Astrocyte (in vitro differentiated cells and primary cell): ENCODE results near the gene LMX1B. TPM values are rescaled to one million over a fixed set of nuclear protein-coding genes. Genes with fewer than 3 reads are reported as not detected.
A peak's percentile ranks its signal among the peaks of the same experiment; 100 is the strongest.

Source experiments
- DNase-seq: peaks from one replicate; pipeline ENCODE4 v3.0.0-alpha.2; 2010; ENCODE audit warnings: low read depth
- FAIRE-seq: peaks from 2 replicates; lab custom pipeline; 2011; peaks lifted over from hg19 to GRCh38; lab: Jason Lieb, UNC
- H2AFZ ChIP-seq: 2 replicates; pipeline ENCODE4 v1.6.0; 2012; ENCODE audit warnings: low read depth, low read length, inconsistent platforms
- H3K27ac ChIP-seq: 2 replicates; pipeline ENCODE4 v1.5.1; 2011; ENCODE audit warnings: low read depth, low read length, inconsistent platforms
- H3K27me3 ChIP-seq: 2 replicates; pipeline ENCODE4 v1.6.0; 2011; ENCODE audit warnings: low read length, inconsistent platforms; ENCODE audit not compliant: insufficient read depth
- H3K36me3 ChIP-seq: 2 replicates; pipeline ENCODE4 v1.5.1; 2011; ENCODE audit warnings: low read length, inconsistent platforms; ENCODE audit not compliant: insufficient read depth
- H3K4me1 ChIP-seq: 2 replicates; pipeline ENCODE4 v1.5.1; 2011; ENCODE audit warnings: low read length, inconsistent platforms; ENCODE audit not compliant: insufficient read depth
- H3K4me2 ChIP-seq: 2 replicates; pipeline ENCODE4 v1.6.0; 2012; ENCODE audit warnings: low read length, inconsistent platforms
- H3K4me3 ChIP-seq: 2 replicates; pipeline ENCODE4 v1.5.1; 2011; ENCODE audit warnings: low read depth, mild to moderate bottlenecking, low read length, inconsistent platforms; ENCODE audit not compliant: insufficient read depth
- H3K79me2 ChIP-seq: 2 replicates; pipeline ENCODE4 v1.6.0; 2012; ENCODE audit warnings: mild to moderate bottlenecking, low read length, inconsistent platforms; ENCODE audit not compliant: insufficient read depth
- H3K9ac ChIP-seq: 2 replicates; pipeline ENCODE4 v1.6.0; 2012; ENCODE audit warnings: mild to moderate bottlenecking, low read length, inconsistent platforms
- H3K9me3 ChIP-seq: 2 replicates; pipeline ENCODE4 v1.5.1; 2012; ENCODE audit warnings: low read depth, mild to moderate bottlenecking, low read length, inconsistent platforms; ENCODE audit not compliant: insufficient read depth
- H4K20me1 ChIP-seq: 2 replicates; pipeline ENCODE4 v1.6.0; 2012; ENCODE audit warnings: low read length, inconsistent platforms; ENCODE audit not compliant: insufficient read depth
- H3K27ac Mint-ChIP-seq: one replicate; pipeline ENCODE4 v1.8.0; 2021; ENCODE audit warnings: mild to moderate bottlenecking, mixed read lengths; ENCODE audit not compliant: unreplicated experiment
- H3K27me3 Mint-ChIP-seq: one replicate; pipeline ENCODE4 v1.8.0; 2021; ENCODE audit warnings: low read depth, mixed read lengths; ENCODE audit not compliant: unreplicated experiment
- H3K36me3 Mint-ChIP-seq: one replicate; pipeline ENCODE4 v1.8.0; 2021; ENCODE audit warnings: low read depth, mixed read lengths; ENCODE audit not compliant: unreplicated experiment
- H3K4me1 Mint-ChIP-seq: one replicate; pipeline ENCODE4 v1.8.0; 2021; ENCODE audit warnings: low read depth, mixed read lengths; ENCODE audit not compliant: unreplicated experiment
- H3K4me3 Mint-ChIP-seq: one replicate; pipeline ENCODE4 v1.8.0; 2021; ENCODE audit warnings: mild to moderate bottlenecking, moderate library complexity, mixed read lengths; ENCODE audit not compliant: unreplicated experiment
- H3K9me3 Mint-ChIP-seq: one replicate; pipeline ENCODE4 v1.8.0; 2021; ENCODE audit warnings: mild to moderate bottlenecking, mixed read lengths; ENCODE audit not compliant: unreplicated experiment
- CTCF ChIP-seq: IDR thresholded peaks from 2 replicates; pipeline ENCODE4 v1.5.1; 2011; ENCODE audit warnings: low read depth, mild to moderate bottlenecking, inconsistent platforms, low read length, moderate library complexity; ENCODE audit not compliant: insufficient read depth
- EZH2 ChIP-seq: IDR thresholded peaks from 2 replicates; pipeline ENCODE4 v1.6.1; 2012; ENCODE audit warnings: mild to moderate bottlenecking, low read length, inconsistent platforms; ENCODE audit not compliant: insufficient read depth
- total RNA-seq: library from RNA; stranded (reverse); gene quantifications from 2 replicates; pipeline ENCODE4 v1.2.1, GENCODE V29; 2021

Gene LMX1B
- total RNA-seq, 1 donor from 2014 or later = 0.45 TPM

DNA sequence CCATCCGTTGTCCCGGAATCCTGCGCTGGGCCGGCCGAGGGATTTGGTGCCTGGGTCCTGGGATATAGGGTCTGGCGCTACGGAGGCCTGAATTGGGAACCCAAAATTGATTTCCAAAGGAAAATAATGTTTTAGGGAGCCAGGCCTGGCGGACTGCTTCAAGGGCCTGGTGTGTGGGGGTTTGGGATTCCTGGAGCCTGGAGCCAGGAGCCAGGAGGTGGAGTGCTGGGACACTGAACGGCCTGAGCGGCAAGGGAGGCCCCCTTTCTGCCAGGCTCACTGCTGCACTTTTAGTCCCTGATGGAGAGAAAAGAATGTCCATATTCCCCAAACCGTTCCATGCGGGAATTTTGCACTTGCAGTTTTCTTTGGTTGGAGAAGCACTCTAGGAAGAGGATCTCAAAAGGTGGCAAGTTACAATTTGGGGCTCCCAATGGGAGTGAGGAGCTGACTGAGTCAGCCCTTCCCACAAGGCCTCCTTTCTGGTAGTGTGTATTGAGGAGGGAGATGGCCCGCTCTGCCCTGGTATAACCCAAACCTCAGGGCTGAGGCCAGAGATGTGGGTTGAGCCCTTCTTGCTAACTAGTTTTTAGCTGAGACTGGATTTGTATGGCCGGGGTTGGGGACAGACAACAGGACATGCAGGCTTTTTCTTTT, 2.2 kb downstream of the LMX1B start:
- no peak overlapping the region for H3K4me3 ChIP-seq
- peak overlapping the region; percentile 80 for H3K27ac Mint-ChIP-seq
- TF ChIP-seq CTCF = no peak
- TF ChIP-seq EZH2 = peak; percentile 58

DNA sequence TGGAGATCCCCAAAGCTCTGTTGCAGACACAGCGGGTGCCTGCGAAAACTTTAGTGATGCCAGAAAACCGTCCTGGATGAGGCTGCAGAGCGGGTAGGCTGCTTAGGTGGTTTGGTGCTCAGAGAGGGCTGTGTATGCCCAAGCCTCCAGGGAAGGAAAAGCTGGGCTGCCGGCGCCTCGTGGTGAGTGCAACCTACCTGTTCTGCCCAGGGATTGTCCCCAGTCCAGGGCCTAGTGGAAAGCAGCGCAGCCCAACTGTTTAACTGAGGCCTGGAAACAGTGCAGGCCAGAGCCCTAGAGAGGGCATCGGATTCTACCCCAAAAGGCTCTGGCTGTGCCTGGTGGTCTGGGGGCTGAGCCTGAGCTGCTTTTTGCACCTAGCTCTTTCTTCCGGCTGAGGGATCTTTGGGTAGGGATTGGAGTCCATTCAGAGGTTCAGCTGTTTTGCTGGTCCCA, 2.8 kb downstream of the LMX1B start:
- FAIRE-seq (no peak), DNase-seq (no peak)
- no peaks in the 10 kb centered on the region for H3K36me3 ChIP-seq
- Mint-ChIP-seq H3K4me1 (peaks cover 3% of the 10 kb centered on the region), H3K36me3 (no peaks in the 10 kb centered on the region), H3K27me3 (peaks cover 70% of the 10 kb centered on the region), H3K4me3 (no peak overlapping the region), H3K27ac (peak overlapping the region; percentile 80), H3K9me3 (peaks cover 8% of the 10 kb centered on the region)
- peaks cover 2% of the 10 kb centered on the region for H3K4me1 ChIP-seq
- H2AFZ ChIP-seq = no peak overlapping the region
- no peak overlapping the region for H3K4me2 ChIP-seq
- peaks cover 19% of the 10 kb centered on the region for H4K20me1 ChIP-seq
- no peaks in the 10 kb centered on the region for H3K79me2 ChIP-seq
- peaks cover 85% of the 10 kb centered on the region for H3K27me3 ChIP-seq
- H3K27ac ChIP-seq = no peak overlapping the region
- H3K9me3 ChIP-seq = no peaks in the 10 kb centered on the region
- TF ChIP-seq CTCF = no peak
- H3K4me3 ChIP-seq = no peak overlapping the region
- H3K9ac ChIP-seq = no peak overlapping the region

More for the DNA sequence above, 2.2 kb downstream of the LMX1B start:
- H3K9ac ChIP-seq = no peak overlapping the region
- H3K27me3 ChIP-seq = peaks cover 84% of the 10 kb centered on the region
- peaks cover 25% of the 10 kb centered on the region for H4K20me1 ChIP-seq
- Mint-ChIP-seq H3K27me3 (peaks cover 70% of the 10 kb centered on the region), H3K4me3 (no peak overlapping the region), H3K9me3 (peaks cover 8% of the 10 kb centered on the region), H3K36me3 (no peaks in the 10 kb centered on the region), H3K4me1 (peaks cover 3% of the 10 kb centered on the region)
- no peaks in the 10 kb centered on the region for H3K36me3 ChIP-seq
- no peak for FAIRE-seq
- H3K9me3 ChIP-seq = no peaks in the 10 kb centered on the region
- H2AFZ ChIP-seq = no peak overlapping the region
- H3K4me2 ChIP-seq = no peak overlapping the region
- peaks cover 2% of the 10 kb centered on the region for H3K4me1 ChIP-seq
- H3K27ac ChIP-seq = no peak overlapping the region
- no peak for DNase-seq
- no peaks in the 10 kb centered on the region for H3K79me2 ChIP-seq
